GM12878 (cell line): ENCODE measurements around the gene SLC11A1. TPM values are rescaled to one million over a fixed set of nuclear protein-coding genes. Genes with fewer than 3 reads are reported as not detected.

Experiments
- BRCA1 ChIP-seq: IDR thresholded peaks from 2 replicates; pipeline ENCODE4 v1.6.1; 2011; ENCODE audit warnings: low read depth, low read length, improper control_type of control experiment
- CREM ChIP-seq: IDR thresholded peaks from 2 replicates; pipeline ENCODE4 v1.6.1; 2014; ENCODE audit warnings: antibody characterized with exemption, low read depth
- DPF2 ChIP-seq: fragments of 450-650 bp; IDR thresholded peaks from 2 replicates; pipeline ENCODE4 v1.6.1; 2017; ENCODE audit warnings: mild to moderate bottlenecking
- IKZF2 ChIP-seq, 2 experiments: fragments of 450-650 bp; IDR thresholded peaks; 2 replicates each; pipeline ENCODE4 v1.6.1; 2017; ENCODE audit warnings: mild to moderate bottlenecking in 2 of 2, moderate library complexity in 2 of 2
- LARP7 ChIP-seq: fragments of 450-650 bp; IDR thresholded peaks from 2 replicates; pipeline ENCODE4 v1.6.1; 2017; ENCODE audit warnings: mild to moderate bottlenecking
- MAX ChIP-seq: IDR thresholded peaks from 2 replicates; pipeline ENCODE4 v1.6.1; 2012; ENCODE audit warnings: low read depth, low read length, improper control_type of control experiment
- MTA3 ChIP-seq: IDR thresholded peaks from 2 replicates; pipeline ENCODE4 v1.6.1; 2012; ENCODE audit warnings: low read length, inconsistent platforms, borderline replicate concordance
- MYB ChIP-seq: fragments of 150-350 bp; IDR thresholded peaks from 2 replicates; pipeline ENCODE4 v1.6.1; 2014; ENCODE audit warnings: mild to moderate bottlenecking, low read depth, low read length, borderline replicate concordance
- NFYB ChIP-seq: IDR thresholded peaks from 2 replicates; pipeline ENCODE4 v1.6.1; 2011; ENCODE audit warnings: low read depth, mild to moderate bottlenecking, low read length, improper control_type of control experiment, moderate library complexity; ENCODE audit not compliant: insufficient read depth
- NR2F1 ChIP-seq: fragments of 450-650 bp; conservative IDR thresholded peaks from 2 replicates; pipeline ENCODE4 v1.6.1; 2017; ENCODE audit warnings: mild to moderate bottlenecking
- NRF1 ChIP-seq: conservative IDR thresholded peaks from 2 replicates; pipeline ENCODE4 v1.6.1; 2011; ENCODE audit warnings: mild to moderate bottlenecking, low read depth, low read length, improper control_type of control experiment
- POLR2AphosphoS2 ChIP-seq: IDR thresholded peaks from 2 replicates; pipeline ENCODE4 v1.6.1; 2011; ENCODE audit warnings: low read depth, mild to moderate bottlenecking, low read length, improper control_type of control experiment, moderate library complexity
- POLR2AphosphoS5 ChIP-seq: IDR thresholded peaks from 2 replicates; pipeline ENCODE4 v1.6.1; 2011; ENCODE audit warnings: mild to moderate bottlenecking, low read length, inconsistent platforms
- RELA ChIP-seq: fragments of 450-650 bp; IDR thresholded peaks from 2 replicates; pipeline ENCODE4 v1.8.0; 2014; ENCODE audit warnings: borderline replicate concordance; ENCODE audit not compliant: partially characterized antibody
- RELB ChIP-seq: fragments of 450-650 bp; IDR thresholded peaks from 2 replicates; pipeline ENCODE4 v1.6.1; 2017; ENCODE audit warnings: low read depth, mild to moderate bottlenecking, moderate library complexity
- SKIL ChIP-seq: fragments of 450-650 bp; IDR thresholded peaks from 2 replicates; pipeline ENCODE4 v1.6.1; 2017; ENCODE audit warnings: mild to moderate bottlenecking, low read depth, inconsistent platforms; ENCODE audit not compliant: poor library complexity, severe bottlenecking
- TARDBP ChIP-seq: IDR thresholded peaks from 2 replicates; pipeline ENCODE4 v1.6.1; 2016; ENCODE audit warnings: borderline replicate concordance
- TBL1XR1 ChIP-seq: IDR thresholded peaks from 2 replicates; pipeline ENCODE4 v1.6.1; 2012; ENCODE audit warnings: low read depth, low read length, improper control_type of control experiment
- ZNF622 ChIP-seq: fragments of 450-650 bp; IDR thresholded peaks from 2 replicates; pipeline ENCODE4 v1.6.1; 2017; ENCODE audit warnings: mild to moderate bottlenecking, inconsistent platforms
- ZNF687 ChIP-seq: fragments of 450-650 bp; IDR thresholded peaks from 2 replicates; pipeline ENCODE4 v1.6.1; 2017; ENCODE audit warnings: mild to moderate bottlenecking, moderate library complexity
- polyA plus RNA-seq, 11 experiments: library from polyadenylated mRNA; depleted of rRNA in 4 of 11; unstranded in 6 of 11; stranded (reverse) in 5 of 11; fragments of >200 nt; fragmentation: Nextera tagmentation in 4 of 11; fragmentation: Illumina TruSeq in 1 of 11; extraction: Ambion mirVana in 4 of 11; extraction: Trizol in 1 of 11; gene quantifications; 1 replicate in 1 of 11; 2 replicates in 10 of 11; pipeline versions ENCODE4 v1.2.1 to v1.2.3, GENCODE V29; 2011 to 2016; ENCODE audit warnings: inconsistent platforms in 2 of 11, missing spikeins in 2 of 11, low read depth in 1 of 11
- total RNA-seq, 4 experiments: library from RNA; depleted of rRNA in 3 of 4; stranded (reverse); fragments of >200 nt in 3 of 4; fragmentation: Illumina TruSeq in 1 of 4; extraction: Trizol in 1 of 4; gene quantifications; 2 replicates each; pipeline versions ENCODE4 v1.2.1 to v1.2.3, GENCODE V29; 2013 to 2021

SLC11A1 gene
- total and polyA plus RNA-seq, 10 of the 15 experiments (the other 5 are each of a cell fraction or from before 2014, with no cell fraction given): 0.03 to 0.38 (median 0.12) TPM

GRCh38 chr2:218399391-218400166, 17.5 kb downstream of the SLC11A1 start, which contains the start of gene CTDSP1 (continued):
- TF ChIP-seq ZNF687: peak; percentile 71
- TF ChIP-seq NRF1: peak; percentile 59
- peak; percentile 79 for TF ChIP-seq POLR2AphosphoS5
- peak; percentile 85 for TF ChIP-seq MAX
- TF ChIP-seq TBL1XR1: no peak
- peak; percentile 70 for TF ChIP-seq DPF2
- TF ChIP-seq MTA3: no peak
- TF ChIP-seq LARP7: peak; percentile 81
- TF ChIP-seq RELA: peak; percentile 43
- no peak for TF ChIP-seq BRCA1
- TF ChIP-seq NFYB: no peak
- peak; percentile 66 for TF ChIP-seq RELB
- TF ChIP-seq IKZF2 (IDR thresholded peaks at IDR 0.05): peak in 1 of 2 experiments; percentile 23; a peak in 1 of 4 replicates
- 0 out of 2 replicates have a peak, but pooled peaks have one; percentile 73 for TF ChIP-seq TARDBP
- TF ChIP-seq SKIL: no peak
- peak; percentile 85 for TF ChIP-seq NR2F1
- peak; percentile 61; the same call in 1 of the 2 replicates for TF ChIP-seq POLR2AphosphoS2
- TF ChIP-seq MYB: 0 out of 2 replicates have a peak, but pooled peaks have one; percentile 60
- peak; percentile 51 for TF ChIP-seq CREM
- TF ChIP-seq ZNF622: no peak
